NCI-H2171 treated with DMSO at 0.1 percent for 48 hours (cell line): ENCODE data around the gene ITPRID2.
"Not testable (repeated sequence)": the region's sequence is repeated elsewhere in the genome, so short reads cannot be mapped to it uniquely, and the experiment has no call there.

Experiments used
- DNase-seq: peaks from one replicate; lab custom pipeline; 2025; lab: John Stamatoyannopoulos, UW

Gene ITPRID2

DNA sequence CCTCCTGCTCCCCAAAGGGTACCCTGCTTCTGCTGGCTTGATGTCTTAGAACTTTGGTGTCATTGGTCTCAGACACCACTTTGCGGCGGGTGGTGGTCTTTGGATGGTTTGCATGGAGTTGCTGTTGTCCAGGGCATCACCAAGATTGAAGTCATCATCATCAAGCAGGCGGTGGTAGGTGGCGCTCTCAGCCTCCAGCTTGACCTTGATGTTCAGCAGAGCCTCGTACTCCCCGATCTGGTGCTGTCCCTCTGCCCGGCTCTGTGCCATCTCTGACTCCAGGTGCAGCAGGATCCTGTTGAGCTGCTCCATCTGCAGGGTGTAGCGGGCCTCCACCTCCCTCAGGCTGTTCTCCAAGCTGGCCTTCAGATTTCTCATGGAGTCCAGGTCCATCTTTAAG is 69.6 kb downstream of the ITPRID2 start:
- DNase-seq = not testable (repeated sequence)

DNA sequence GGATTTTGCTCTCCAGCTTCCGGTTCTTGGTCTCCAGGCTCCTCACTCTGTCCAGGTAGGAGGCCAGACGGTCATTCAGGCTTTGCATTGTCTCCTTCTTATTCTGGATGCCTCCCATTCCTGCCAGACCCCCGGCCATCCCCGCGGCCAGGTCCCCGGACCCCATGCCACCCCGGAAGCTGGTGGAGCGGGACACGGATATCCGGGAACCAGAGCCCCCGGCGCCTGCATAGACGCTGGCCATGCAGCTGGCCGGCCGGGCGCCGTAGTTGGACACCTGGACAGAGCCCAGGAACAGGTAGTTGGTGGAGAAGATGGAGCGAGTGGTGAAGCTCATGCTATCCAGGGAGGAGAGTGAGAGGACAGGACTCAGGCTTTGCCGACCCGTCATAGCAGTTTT is 70.6 kb downstream of the ITPRID2 start:
- no peak for DNase-seq

DNA sequence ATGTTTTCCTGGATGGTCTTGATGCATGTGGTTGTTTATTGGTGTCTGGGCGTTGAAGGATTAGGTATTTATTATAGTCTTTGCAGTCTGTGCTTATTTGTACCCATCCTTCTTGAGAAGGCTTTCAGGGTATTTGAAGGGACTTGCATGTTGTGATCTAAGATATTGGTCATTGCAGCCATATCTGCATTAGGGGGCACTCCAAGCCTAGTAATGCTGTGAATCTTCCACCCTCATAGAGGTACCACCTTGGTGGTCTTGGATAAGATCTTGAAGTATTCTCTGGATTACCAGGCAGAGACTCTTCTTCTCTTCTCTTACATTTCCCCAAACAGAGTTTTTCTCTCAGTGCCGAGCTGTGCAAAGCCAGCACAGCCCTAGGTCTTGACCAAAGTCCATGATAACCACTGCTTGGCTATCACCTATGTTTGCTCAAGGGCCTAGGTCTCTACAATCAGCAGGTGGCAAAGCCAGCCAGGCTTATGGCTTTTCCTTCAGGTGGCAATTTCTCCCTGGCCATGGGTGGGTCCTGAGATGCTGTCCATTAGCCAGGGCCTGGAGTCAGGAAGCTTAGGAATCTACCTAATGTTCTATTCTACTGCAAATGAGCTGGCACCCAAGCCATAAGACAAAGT is 78.7 kb downstream of the ITPRID2 start:
- no peak for DNase-seq

DNA sequence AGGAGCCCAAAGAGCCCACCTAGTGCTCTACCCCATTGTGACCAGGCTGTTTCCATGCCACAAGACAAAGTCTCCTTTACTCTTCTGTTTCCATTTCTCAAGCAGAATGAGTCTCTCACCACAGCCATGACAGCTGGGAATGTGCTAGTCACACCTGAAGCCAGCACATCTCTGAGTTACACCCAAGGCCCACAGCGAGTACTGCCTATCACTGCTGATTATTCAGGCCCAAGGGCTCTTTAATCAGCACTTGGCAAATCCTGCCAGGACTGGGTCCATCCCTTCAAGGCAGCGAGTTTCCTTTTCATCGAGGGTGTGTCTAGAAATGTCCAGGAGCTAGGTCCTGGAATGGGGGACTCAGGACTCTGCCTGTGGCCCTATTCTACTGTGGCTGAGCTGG is 79.5 kb downstream of the ITPRID2 start:
- DNase-seq = no peak

DNA sequence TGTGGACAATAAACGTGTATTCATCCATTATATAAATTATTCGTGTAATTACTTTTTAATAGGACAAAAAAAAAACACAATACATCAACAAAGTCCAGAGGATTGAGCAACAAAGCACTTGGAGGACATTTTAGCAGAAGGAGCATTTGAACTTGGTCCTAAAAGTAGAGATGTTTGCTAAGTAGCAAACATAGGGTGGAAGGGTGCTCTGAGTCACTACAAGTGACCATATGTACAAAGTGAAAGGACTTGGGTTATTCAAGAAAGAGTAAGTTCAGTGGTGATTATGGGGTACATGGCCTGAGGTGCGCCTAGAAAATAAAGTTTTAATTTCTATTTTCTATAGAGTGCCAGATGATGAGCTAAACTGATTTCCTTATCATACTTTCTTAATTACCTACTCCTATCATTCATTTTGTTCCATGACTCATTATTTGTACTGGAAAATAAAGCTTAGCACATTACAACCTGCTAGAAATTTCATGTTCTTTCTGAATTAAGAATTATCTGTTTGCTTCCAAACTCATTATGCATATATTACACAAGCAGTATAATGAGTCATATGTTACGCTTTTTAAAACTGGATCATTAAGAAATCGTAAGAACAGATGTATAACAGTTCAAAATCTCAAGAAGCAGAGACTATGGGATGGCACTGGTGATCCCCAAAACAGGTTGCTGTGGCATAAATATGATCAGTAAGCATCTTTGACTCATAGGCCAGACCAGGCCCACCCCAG is 81.1 kb downstream of the ITPRID2 start:
- no peak for DNase-seq

DNA sequence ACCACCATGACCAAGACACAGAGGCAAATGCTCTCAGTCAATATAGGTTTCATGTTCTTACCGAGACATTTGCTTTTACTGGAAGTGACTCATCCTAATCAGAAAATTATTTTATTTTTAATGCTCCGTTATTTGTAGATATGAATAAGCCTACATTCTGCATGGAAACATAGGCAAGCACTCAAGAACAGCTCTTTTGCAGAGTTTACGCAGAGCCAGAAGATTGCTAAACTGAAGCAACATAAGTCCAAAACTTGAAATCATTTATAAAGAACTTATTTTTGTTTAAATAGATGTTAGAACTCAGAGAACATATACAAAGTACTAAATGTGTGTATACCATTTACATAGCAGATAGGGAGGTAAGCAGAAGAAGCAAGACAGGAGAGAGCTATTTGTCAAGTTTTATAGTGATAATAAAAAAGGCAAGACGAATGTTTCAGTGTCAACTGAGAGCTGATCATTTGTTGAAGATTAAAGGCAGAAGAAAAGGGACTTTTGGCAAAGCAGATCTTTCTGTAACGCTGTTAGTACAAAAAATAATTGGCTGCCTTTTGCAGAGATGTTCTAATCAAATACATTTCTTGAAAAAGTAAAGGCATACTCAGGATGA is 81.7 kb downstream of the ITPRID2 start:
- no peak for DNase-seq

DNA sequence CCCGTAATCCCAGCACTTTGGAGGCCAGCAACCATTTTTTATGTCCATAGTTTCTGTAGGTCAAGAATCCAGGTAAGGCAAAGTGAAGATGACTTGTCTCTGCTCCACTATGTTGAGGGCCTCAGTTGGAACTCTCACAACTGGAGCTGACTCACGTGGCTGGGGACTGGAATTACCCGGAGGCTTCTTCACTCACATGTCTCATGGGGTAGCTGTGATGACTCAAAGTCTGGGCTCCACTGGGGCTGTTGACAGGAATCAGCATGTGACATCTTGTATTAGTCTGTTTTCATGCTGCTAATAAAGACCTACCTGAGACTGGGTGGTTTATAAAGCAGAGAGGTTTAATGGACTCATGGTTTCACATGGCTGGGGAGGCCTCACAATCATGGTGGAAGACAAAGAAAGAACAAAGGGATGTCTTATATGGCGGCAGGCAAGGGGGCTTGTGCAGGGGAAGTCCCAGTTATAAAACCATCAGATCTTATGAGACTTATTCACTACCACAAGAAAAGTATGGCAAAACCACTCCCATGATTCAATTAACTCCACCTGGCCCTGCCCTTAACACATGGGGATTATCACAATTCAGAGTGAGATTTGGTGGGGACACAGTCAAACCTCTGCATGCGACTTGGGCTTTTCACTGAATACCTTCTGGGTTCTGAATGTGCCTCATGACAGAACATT is 86.3 kb downstream of the ITPRID2 start:
- no peak for DNase-seq

DNA sequence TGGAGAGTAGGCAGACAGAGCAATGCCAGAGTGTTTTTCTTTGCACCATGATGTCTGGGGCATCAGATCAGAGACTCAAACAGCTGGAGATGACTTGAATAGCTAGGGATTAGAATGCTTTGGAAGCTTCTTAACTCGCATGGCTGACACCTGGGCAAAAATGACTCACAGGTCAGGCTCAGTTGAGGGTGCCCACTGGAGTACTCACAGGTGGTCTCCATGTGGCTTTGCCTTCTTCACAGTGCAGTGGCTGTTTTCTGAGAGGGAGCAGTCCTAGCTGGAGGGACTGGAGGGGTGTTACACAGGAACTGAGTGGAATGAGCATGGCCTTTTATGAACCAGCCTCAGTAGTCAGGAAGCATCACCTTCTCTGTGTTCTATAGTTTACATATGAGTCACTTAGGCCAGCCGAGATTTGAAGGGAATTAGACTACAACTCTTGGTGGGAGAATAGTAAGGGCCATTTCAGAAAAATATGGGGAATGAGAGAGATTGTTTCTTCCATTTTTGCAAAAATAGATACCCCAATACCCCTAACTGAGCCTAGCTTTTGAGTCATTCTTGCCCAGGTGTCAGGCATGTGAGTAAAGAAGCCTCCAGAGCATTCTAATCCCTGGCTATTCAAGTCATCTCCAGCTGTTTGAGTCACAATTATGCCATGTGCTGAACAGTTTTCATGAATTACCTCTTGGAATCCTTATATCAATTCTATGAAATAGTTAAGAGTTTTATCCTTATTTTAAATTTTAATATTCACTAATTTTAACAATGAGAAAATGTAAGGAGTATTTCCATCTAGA is 87.0 kb downstream of the ITPRID2 start:
- DNase-seq = no peak
